Fibroblast of pulmonary artery (primary cell): ENCODE measurements around the gene ASTN1.
A peak's percentile ranks its signal among the peaks of the same experiment; 100 is the strongest.

Experiments used
- DNase-seq: peaks from one replicate; pipeline ENCODE4 v3.0.0-alpha.2; 2010; ENCODE audit warnings: low read depth
- H3K4me3 ChIP-seq: replicated peaks from 2 replicates; pipeline ENCODE4 v1.5.1; 2011; ENCODE audit warnings: low read depth, mild to moderate bottlenecking, control low read depth, low read length, moderate library complexity
- CTCF ChIP-seq: IDR thresholded peaks from 2 replicates; pipeline ENCODE4 v1.5.1; 2011; ENCODE audit warnings: mild to moderate bottlenecking, control low read depth, low read length, inconsistent platforms; ENCODE audit errors: missing control alignments

The ASTN1 gene

GRCh38 chr1:177002891-177003290 lies 161.6 kb downstream of the ASTN1 start:
- DNase-seq: no peak
- no peak overlapping the region for H3K4me3 ChIP-seq
- no peak for TF ChIP-seq CTCF

GRCh38 chr1:177001556-177001955 lies 163.0 kb downstream of the ASTN1 start:
- DNase-seq: no peak
- no peak overlapping the region for H3K4me3 ChIP-seq
- no peak for TF ChIP-seq CTCF

DNA sequence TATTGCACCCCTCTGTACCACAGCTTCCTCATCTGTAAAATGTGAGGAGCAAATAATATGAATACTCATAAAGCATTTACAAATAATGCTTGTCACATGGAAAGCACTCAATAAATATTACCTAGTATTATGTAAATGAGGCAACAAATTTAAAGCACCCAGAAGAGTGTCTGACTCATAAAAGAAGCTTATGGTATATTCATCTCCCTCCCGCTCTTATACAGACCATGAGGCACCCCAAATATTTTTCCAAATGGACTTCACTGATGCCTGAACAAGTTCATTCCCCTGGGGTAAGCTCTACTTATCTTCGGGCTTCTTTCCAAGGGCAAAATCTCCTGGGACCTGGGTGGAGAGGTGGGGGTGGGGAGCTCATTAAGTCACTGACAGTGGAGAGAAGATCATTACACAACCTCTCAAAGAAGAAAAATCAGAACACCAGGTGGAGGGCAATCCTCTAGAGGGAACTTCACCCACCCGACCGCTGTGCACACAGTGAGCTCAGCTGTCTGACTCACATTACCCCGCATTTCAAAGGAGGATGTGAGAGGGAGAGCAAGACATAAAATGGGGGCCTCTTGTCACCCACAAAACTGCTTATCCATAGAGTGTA lies 166.2 kb downstream of the ASTN1 start:
- no peak for TF ChIP-seq CTCF
- no peak overlapping the region for H3K4me3 ChIP-seq
- no peak for DNase-seq

- TF ChIP-seq CTCF: no peak
- no peak overlapping the region for H3K4me3 ChIP-seq
- peak; percentile 3 for DNase-seq
Observed at GRCh38 chr1:176996456-176997090, 167.9 kb downstream of the ASTN1 start.

GRCh38 chr1:176994931-176995596 lies 169.4 kb downstream of the ASTN1 start:
- DNase-seq: peak; percentile 25
- TF ChIP-seq CTCF: no peak
- H3K4me3 ChIP-seq: no peak overlapping the region

DNA sequence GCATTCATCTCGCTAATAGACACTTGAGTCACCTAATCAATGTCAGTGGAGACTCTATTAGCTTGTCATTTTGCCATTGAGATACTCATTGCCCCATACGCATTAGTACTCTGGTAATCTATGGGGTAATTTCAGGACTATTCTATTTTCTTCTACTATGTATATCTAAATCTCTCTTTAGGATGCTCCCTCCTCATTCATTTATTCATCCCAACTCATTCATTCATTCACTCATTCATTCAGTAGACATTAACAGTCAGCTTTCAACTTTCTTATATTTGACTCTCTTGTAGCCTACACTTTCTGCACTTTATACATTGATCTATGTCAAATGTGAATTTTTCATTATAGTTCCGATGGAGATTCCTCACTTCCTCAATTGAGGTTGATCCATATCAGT lies 170.9 kb downstream of the ASTN1 start:
- H3K4me3 ChIP-seq: no peak overlapping the region
- no peak for TF ChIP-seq CTCF
- DNase-seq: no peak

- DNase-seq: no peak
- no peak for TF ChIP-seq CTCF
- no peak overlapping the region for H3K4me3 ChIP-seq
Observed at GRCh38 chr1:176989754-176990153, 174.8 kb downstream of the ASTN1 start.
